Keratinocyte (primary cell): ENCODE results near the gene PTGS2. TPM values are rescaled to one million over a fixed set of nuclear protein-coding genes. Genes with fewer than 3 reads are reported as not detected.
"Not testable (repeated sequence)": the region's sequence is repeated elsewhere in the genome, so short reads cannot be mapped to it uniquely, and the experiment has no call there.

Source experiments
- DNase-seq: peaks from one replicate; pipeline ENCODE4 v3.0.0-alpha.2; 2011; ENCODE audit warnings: low read depth, missing footprints, low spot score
- FAIRE-seq: peaks from 2 replicates; lab custom pipeline; 2011; peaks lifted over from hg19 to GRCh38; lab: Jason Lieb, UNC
- H2AFZ ChIP-seq: 2 replicates; pipeline ENCODE4 v1.6.0; 2012; ENCODE audit warnings: low read length, control low read depth, inconsistent platforms; ENCODE audit not compliant: control insufficient read depth
- H3K27ac ChIP-seq: 2 replicates; pipeline ENCODE4 v1.5.1; 2011; ENCODE audit warnings: low read length; ENCODE audit not compliant: control insufficient read depth, insufficient read depth
- H3K27me3 ChIP-seq: 3 replicates; pipeline ENCODE4 v1.6.0; 2011; ENCODE audit warnings: low read length; ENCODE audit not compliant: control insufficient read depth, insufficient read depth; ENCODE audit errors: extremely low read depth
- H3K36me3 ChIP-seq, 2 experiments: 2 replicates in 1 of 2; 3 replicates in 1 of 2; pipeline ENCODE4 v1.5.1; 2011; ENCODE audit warnings: low read length in 2 of 2, mild to moderate bottlenecking in 1 of 2; ENCODE audit not compliant: control insufficient read depth in 2 of 2, insufficient read depth in 2 of 2; ENCODE audit errors: extremely low read depth in 1 of 2
- H3K4me1 ChIP-seq: 3 replicates; pipeline ENCODE4 v1.5.1; 2011; ENCODE audit warnings: low read length; ENCODE audit not compliant: control insufficient read depth, insufficient read depth; ENCODE audit errors: extremely low read depth
- H3K4me2 ChIP-seq: 3 replicates; pipeline ENCODE4 v1.6.0; 2011; ENCODE audit warnings: low read depth, low read length; ENCODE audit not compliant: control insufficient read depth, insufficient read depth; ENCODE audit errors: extremely low read depth
- H3K4me3 ChIP-seq, 3 experiments: fragments of 200-600 bp in 1 of 3; sonication (generic) in 1 of 3; 2 replicates in 2 of 3; 3 replicates in 1 of 3; pipeline ENCODE4 v1.5.1; 2011 to 2016; ENCODE audit warnings: low read length in 3 of 3, mild to moderate bottlenecking in 3 of 3, control low read depth in 2 of 3, inconsistent platforms in 1 of 3, low read depth in 1 of 3, mixed read lengths in 1 of 3, mixed run types in 1 of 3, moderate library complexity in 1 of 3; ENCODE audit not compliant: control insufficient read depth in 2 of 3, insufficient read depth in 2 of 3; ENCODE audit errors: extremely low read depth in 1 of 3
- H3K79me2 ChIP-seq: 2 replicates; pipeline ENCODE4 v1.6.0; 2012; ENCODE audit warnings: low read length; ENCODE audit not compliant: control insufficient read depth, insufficient read depth
- H3K9ac ChIP-seq: 3 replicates; pipeline ENCODE4 v1.6.0; 2011; ENCODE audit warnings: low read length; ENCODE audit not compliant: control insufficient read depth, insufficient read depth; ENCODE audit errors: extremely low read depth
- H3K9me1 ChIP-seq: 3 replicates; pipeline ENCODE4 v1.6.0; 2011; ENCODE audit warnings: low read length; ENCODE audit not compliant: control insufficient read depth, insufficient read depth; ENCODE audit errors: extremely low read depth
- H3K9me3 ChIP-seq: 2 replicates; pipeline ENCODE4 v1.5.1; 2012; ENCODE audit warnings: low read depth, low read length; ENCODE audit not compliant: control insufficient read depth
- H4K20me1 ChIP-seq: 3 replicates; pipeline ENCODE4 v1.6.0; 2011; ENCODE audit warnings: low read length; ENCODE audit not compliant: control insufficient read depth, insufficient read depth; ENCODE audit errors: extremely low read depth
- EZH2 ChIP-seq: IDR thresholded peaks from one replicate; pipeline ENCODE4 v1.6.1; 2012; ENCODE audit warnings: inconsistent platforms, mild to moderate bottlenecking, low read length, moderate library complexity
- dilution Hi-C: fragments of 300-500 bp; cut with MboI; formaldehyde crosslinking; loops from one replicate; pipeline ENCODE4 v1.7.0; 2020; ENCODE audit warnings: low sequenced_read_pairs; ENCODE audit not compliant: extremely low pct_ligation_motif_present
- polyA plus RNA-seq, 5 experiments: library from polyadenylated mRNA; depleted of rRNA in 3 of 5; stranded (reverse) in 3 of 5; stranded (forward) in 1 of 5; unstranded in 1 of 5; fragments of >200 nt; gene quantifications; 1 replicate in 1 of 5; 2 replicates in 3 of 5; 3 replicates in 1 of 5; pipeline versions ENCODE4 v1.2.1 to v1.2.3, GENCODE V29; 2011 to 2012; ENCODE audit warnings: missing spikeins in 2 of 5, low read depth in 1 of 5, low replicate concordance in 1 of 5
- TF ChIP-seq, protein P1 (sequence below), 3 experiments: IDR thresholded peaks in 1 of 3; conservative IDR thresholded peaks in 1 of 3; optimal IDR thresholded peaks in 1 of 3; 2 replicates in 2 of 3; 3 replicates in 1 of 3; pipeline versions ENCODE3 to v1.5.1; 2011; ENCODE audit warnings: low read length in 3 of 3, mild to moderate bottlenecking in 3 of 3, moderate library complexity in 2 of 3, control low read depth in 1 of 3, inconsistent platforms in 1 of 3; ENCODE audit not compliant: insufficient read depth in 2 of 3; ENCODE audit errors: extremely low read depth in 1 of 3

Gene PTGS2
- polyA plus RNA-seq, 1 donor (not counting 4 experiments of a cell fraction or from before 2014, with no cell fraction given), result 117 TPM

DNA sequence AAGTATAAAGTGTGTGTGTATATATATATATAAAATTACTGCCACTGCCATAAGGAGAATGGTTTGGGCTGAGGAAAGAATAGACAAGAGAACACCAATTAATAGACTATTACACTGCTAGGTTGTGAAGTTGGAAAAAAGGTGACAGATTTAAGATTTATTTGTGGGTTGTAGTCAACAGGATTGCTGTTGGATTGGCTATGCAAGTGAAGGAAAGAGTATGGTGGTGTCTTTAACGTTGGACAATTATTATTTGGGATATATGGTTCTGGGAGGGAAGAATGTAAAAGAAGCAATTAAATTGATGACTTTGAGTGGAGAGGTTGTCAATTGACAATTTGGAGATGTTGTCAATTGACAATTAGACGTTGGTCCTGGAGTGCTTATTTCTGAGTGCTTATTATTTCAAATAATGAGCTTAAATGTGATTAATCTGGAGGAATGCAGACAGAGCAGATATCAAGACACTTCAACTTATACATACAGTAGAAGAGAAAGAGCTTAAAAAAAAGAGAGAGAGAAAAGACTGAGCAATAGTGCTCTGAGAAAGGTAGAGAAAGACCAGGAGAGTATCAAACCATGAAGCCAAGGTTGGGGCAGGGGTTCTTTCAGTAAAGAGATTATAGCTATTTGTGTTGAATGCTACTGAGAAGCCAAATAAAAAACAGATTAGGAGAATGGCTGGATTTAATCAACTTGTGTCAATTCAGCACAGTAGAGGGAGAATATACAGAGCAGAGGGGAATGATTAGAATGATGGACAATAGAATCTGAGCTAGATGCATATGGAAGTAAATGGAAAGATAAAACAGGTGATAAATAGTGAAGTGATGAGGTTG lies 9.7 kb downstream of the PTGS2 start:
- dilution Hi-C loops, result loop anchor here (5.0 kb wide), 1 partner anchor 63 kb away; no protein-coding TSS in a partner anchor

DNA sequence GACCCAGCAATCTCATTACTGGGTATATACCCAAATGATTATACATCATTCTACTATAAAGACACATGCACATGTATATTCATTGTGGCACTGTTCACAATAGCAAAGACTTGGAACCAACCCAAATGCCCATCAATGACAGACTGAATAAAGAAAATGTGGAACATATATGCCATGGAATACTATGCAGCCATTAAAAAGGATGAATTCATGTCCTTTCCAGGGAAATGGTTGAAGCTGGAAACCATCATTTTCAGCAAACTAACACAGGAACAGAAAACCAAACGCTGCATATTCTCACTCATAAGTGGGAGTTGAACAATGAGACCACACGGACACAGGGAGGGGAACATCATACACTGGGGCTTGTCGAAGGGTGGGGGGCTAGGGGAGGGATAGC lies 10.4 kb downstream of the PTGS2 start:
- not testable (repeated sequence) for H4K20me1 ChIP-seq, H3K27me3 ChIP-seq, H3K36me3 ChIP-seq, H3K4me2 ChIP-seq, FAIRE-seq, H3K79me2 ChIP-seq, H3K9me3 ChIP-seq, H2AFZ ChIP-seq, H3K9ac ChIP-seq, H3K9me1 ChIP-seq, H3K4me3 ChIP-seq, H3K27ac ChIP-seq, DNase-seq, H3K4me1 ChIP-seq
- dilution Hi-C loops, result loop anchor here (5.0 kb wide), 1 partner anchor 62 kb away; no protein-coding TSS in a partner anchor

More for the DNA sequence above, 9.7 kb downstream of the PTGS2 start:
- H2AFZ ChIP-seq, result no peak overlapping the region
- no peak overlapping the region for H3K27ac ChIP-seq
- H3K4me2 ChIP-seq, result no peak overlapping the region
- TF ChIP-seq EZH2, result no peak
- TF ChIP-seq, protein P1, sequence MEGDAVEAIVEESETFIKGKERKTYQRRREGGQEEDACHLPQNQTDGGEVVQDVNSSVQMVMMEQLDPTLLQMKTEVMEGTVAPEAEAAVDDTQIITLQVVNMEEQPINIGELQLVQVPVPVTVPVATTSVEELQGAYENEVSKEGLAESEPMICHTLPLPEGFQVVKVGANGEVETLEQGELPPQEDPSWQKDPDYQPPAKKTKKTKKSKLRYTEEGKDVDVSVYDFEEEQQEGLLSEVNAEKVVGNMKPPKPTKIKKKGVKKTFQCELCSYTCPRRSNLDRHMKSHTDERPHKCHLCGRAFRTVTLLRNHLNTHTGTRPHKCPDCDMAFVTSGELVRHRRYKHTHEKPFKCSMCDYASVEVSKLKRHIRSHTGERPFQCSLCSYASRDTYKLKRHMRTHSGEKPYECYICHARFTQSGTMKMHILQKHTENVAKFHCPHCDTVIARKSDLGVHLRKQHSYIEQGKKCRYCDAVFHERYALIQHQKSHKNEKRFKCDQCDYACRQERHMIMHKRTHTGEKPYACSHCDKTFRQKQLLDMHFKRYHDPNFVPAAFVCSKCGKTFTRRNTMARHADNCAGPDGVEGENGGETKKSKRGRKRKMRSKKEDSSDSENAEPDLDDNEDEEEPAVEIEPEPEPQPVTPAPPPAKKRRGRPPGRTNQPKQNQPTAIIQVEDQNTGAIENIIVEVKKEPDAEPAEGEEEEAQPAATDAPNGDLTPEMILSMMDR (optimal IDR thresholded peaks at IDR 0.05 in 1 of 3, IDR thresholded peaks at IDR 0.05 in 1 of 3, conservative IDR thresholded peaks at IDR 0.05 in 1 of 3; ENCODE audit: extremely low read depth in 1 of 3, insufficient read depth in 2 of 3, low read length in 3 of 3), result no peak
- no peaks in the 10 kb centered on the region for H4K20me1 ChIP-seq
- DNase-seq (no peak), FAIRE-seq (no peak)
- no peaks in the 10 kb centered on the region for H3K4me1 ChIP-seq
- no peaks in the 10 kb centered on the region for H3K9me1 ChIP-seq
- no peak overlapping the region for H3K4me3 ChIP-seq
- no peaks in the 10 kb centered on the region for H3K27me3 ChIP-seq
- no peaks in the 10 kb centered on the region for H3K79me2 ChIP-seq
- H3K36me3 ChIP-seq, result peaks cover 6 to 10% of the 10 kb centered on the region in 2 experiments
- H3K9me3 ChIP-seq, result no peaks in the 10 kb centered on the region
- no peak overlapping the region for H3K9ac ChIP-seq

DNA sequence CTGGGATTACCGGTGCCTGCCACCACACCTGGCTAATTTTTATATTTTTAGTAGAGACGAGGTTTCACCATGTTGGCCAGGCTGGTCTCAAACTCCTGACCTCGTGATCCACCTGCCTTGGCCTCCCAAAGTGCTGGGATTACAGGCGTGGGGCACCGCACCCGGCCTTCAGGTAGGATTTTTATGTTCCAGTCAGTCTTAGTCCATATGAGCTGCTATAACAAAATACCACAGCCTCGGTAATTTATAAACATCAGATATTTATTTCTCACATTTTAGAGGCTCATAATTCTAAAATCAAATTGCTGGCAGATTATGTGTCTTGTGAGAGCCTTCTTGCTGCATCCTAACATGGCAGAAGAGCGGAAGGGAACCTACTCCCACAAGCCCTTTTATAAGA lies 16.0 kb downstream of the PTGS2 start:
- H3K4me2 ChIP-seq, H3K79me2 ChIP-seq, FAIRE-seq, H2AFZ ChIP-seq, dilution Hi-C loops, H3K9me1 ChIP-seq, H3K27me3 ChIP-seq, DNase-seq, H3K36me3 ChIP-seq, H3K4me3 ChIP-seq, H3K9me3 ChIP-seq, H3K27ac ChIP-seq, H4K20me1 ChIP-seq, H3K9ac ChIP-seq: not testable (repeated sequence)
- H3K4me1 ChIP-seq, result peaks cover 19% of the 10 kb centered on the region
